ENCODE results near the gene SEMA3A. TPM values are rescaled to one million over a fixed set of nuclear protein-coding genes. Genes with fewer than 3 reads are reported as not detected.

The SEMA3A gene
- total and polyA plus RNA-seq, 2 of the 13 experiments (the other 11 are each of a cell fraction or from before 2014, with no cell fraction given) = 0.29 to 1.2 TPM

DNA sequence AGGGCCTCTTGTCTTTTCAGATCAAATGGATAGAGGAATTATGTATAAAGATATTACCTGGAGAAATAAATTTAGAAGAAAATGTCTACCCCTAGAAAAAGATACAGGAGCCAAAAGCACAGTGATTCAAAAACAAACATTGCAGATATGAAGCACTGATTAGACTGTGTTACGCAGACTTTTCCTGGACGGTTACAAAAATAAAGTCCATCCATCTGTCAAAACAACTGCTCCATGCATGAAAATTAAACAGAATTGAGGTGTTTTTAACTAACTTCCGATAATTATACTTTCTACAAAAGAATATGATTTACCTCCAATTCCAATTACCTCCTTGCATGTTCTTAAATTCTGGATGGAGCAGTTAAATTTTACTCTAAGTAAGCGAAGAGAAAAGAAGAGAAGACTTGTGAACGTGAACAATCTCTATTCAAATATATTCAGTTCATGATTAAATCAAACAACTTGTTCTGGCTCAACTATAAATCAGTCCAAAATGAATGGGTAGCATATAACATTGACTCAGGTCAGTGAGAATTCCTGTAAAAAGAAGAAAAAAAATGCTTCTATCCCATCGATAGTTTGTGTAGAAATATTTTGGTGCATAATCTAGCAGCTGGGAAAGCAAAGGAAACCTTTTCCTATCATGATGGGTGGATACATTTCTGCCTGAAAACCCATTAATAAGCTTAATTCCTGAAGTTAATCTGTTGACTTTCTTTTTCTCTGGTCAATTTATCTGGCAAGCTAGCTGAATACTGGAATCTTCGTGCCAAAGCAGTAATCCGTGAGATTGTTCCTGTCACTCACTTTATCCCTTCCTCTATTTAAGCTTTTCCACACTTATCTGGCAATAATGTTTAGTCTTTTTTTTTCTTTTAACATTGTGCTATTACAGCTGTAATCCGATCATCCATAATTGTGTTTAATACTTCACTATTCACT is 80.4 kb downstream of the SEMA3A start:
- no peaks in the 10 kb centered on the region for H3K36me3 ChIP-seq (replicated peaks in 1 of 2; ENCODE audit: control insufficient read depth in 1 of 2, insufficient read depth in 2 of 2, low read length in 2 of 2)
- no peak overlapping the region for H3K27ac ChIP-seq (ENCODE audit: extremely low read length, insufficient read depth, low read length)
- intact Hi-C loops (cut with micrococcal nuclease; ENCODE audit: unreplicated experiment) = no loop called here
- no peak overlapping the region for H3K4me3 ChIP-seq (replicated peaks in 1 of 3; ENCODE audit: insufficient read depth in 1 of 3, low read depth in 2 of 3, low read length in 3 of 3)
- ChIA-PET CTCF (ENCODE audit: low intra/inter-chr PET ratio, low total read pairs) (no interaction called here), POLR2A (no interaction called here)
- no peak overlapping the region for H3K4me2 ChIP-seq (ENCODE audit: low read depth, low read length)
- BruUV-seq (replicated peaks) = no TSS peak
- in situ Hi-C loops (cut with HindIII; ENCODE audit: extremely low pct_ligation_motif_present, low pct_unique_long_range_greater_than_20kb) = no loop called here
- H3K27me3 ChIP-seq (ENCODE audit: control insufficient read depth in 1 of 2, insufficient read depth in 2 of 2, low read length in 2 of 2) = no peaks in the 10 kb centered on the region
- TF ChIP-seq, protein P1, sequence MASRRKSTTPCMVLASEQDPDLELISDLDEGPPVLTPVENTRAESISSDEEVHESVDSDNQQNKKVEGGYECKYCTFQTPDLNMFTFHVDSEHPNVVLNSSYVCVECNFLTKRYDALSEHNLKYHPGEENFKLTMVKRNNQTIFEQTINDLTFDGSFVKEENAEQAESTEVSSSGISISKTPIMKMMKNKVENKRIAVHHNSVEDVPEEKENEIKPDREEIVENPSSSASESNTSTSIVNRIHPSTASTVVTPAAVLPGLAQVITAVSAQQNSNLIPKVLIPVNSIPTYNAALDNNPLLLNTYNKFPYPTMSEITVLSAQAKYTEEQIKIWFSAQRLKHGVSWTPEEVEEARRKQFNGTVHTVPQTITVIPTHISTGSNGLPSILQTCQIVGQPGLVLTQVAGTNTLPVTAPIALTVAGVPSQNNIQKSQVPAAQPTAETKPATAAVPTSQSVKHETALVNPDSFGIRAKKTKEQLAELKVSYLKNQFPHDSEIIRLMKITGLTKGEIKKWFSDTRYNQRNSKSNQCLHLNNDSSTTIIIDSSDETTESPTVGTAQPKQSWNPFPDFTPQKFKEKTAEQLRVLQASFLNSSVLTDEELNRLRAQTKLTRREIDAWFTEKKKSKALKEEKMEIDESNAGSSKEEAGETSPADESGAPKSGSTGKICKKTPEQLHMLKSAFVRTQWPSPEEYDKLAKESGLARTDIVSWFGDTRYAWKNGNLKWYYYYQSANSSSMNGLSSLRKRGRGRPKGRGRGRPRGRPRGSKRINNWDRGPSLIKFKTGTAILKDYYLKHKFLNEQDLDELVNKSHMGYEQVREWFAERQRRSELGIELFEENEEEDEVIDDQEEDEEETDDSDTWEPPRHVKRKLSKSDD (CRISPR knock-in tag; IDR thresholded peaks at IDR 0.05; ENCODE audit: low read depth) = no peak
- TF ChIP-seq, protein P2, sequence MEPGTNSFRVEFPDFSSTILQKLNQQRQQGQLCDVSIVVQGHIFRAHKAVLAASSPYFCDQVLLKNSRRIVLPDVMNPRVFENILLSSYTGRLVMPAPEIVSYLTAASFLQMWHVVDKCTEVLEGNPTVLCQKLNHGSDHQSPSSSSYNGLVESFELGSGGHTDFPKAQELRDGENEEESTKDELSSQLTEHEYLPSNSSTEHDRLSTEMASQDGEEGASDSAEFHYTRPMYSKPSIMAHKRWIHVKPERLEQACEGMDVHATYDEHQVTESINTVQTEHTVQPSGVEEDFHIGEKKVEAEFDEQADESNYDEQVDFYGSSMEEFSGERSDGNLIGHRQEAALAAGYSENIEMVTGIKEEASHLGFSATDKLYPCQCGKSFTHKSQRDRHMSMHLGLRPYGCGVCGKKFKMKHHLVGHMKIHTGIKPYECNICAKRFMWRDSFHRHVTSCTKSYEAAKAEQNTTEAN (CRISPR knock-in tag; conservative IDR thresholded peaks at IDR 0.05) = no peak
- TF ChIP-seq EED (CRISPR knock-in tag; IDR thresholded peaks at IDR 0.05) (no peak), CCDC6 (CRISPR knock-in tag; IDR thresholded peaks at IDR 0.05) (no peak), ZNF317 (CRISPR knock-in tag; IDR thresholded peaks at IDR 0.05) (no peak), TCF12 (IDR thresholded peaks at IDR 0.05) (no peak), TCF12 (CRISPR knock-in tag; IDR thresholded peaks at IDR 0.05) (no peak), ZNF816 (CRISPR knock-in tag; IDR thresholded peaks at IDR 0.05; ENCODE audit: borderline replicate concordance) (no peak), ZBTB1 (CRISPR knock-in tag; IDR thresholded peaks at IDR 0.05; ENCODE audit: borderline replicate concordance) (no peak)
- H4K20me1 ChIP-seq (ENCODE audit: insufficient read depth, low read length) = no peaks in the 10 kb centered on the region
- FAIRE-seq = no peak
- H2AFZ ChIP-seq (ENCODE audit: low read length) = no peak overlapping the region
- H3K4me1 ChIP-seq (ENCODE audit: insufficient read depth, low read length) = no peaks in the 10 kb centered on the region
- H3K9me3 ChIP-seq (ENCODE audit: low read length) = no peaks in the 10 kb centered on the region
- H3K9ac ChIP-seq (ENCODE audit: insufficient read depth, low read depth, low read length) = no peak overlapping the region
- ATAC-seq = no peak
- no peaks in the 10 kb centered on the region for H3K79me2 ChIP-seq (ENCODE audit: insufficient read depth, low read length)
- 50% methylated on average over 9 of the region's 9 CpGs for WGBS (ENCODE audit: low lambda C conversion rate)
- DNase-seq (ENCODE audit: low spot score) = no peak
